Measurements from ENCODE around the gene IGSF8.

Gene IGSF8, protein sequence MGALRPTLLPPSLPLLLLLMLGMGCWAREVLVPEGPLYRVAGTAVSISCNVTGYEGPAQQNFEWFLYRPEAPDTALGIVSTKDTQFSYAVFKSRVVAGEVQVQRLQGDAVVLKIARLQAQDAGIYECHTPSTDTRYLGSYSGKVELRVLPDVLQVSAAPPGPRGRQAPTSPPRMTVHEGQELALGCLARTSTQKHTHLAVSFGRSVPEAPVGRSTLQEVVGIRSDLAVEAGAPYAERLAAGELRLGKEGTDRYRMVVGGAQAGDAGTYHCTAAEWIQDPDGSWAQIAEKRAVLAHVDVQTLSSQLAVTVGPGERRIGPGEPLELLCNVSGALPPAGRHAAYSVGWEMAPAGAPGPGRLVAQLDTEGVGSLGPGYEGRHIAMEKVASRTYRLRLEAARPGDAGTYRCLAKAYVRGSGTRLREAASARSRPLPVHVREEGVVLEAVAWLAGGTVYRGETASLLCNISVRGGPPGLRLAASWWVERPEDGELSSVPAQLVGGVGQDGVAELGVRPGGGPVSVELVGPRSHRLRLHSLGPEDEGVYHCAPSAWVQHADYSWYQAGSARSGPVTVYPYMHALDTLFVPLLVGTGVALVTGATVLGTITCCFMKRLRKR

DNA sequence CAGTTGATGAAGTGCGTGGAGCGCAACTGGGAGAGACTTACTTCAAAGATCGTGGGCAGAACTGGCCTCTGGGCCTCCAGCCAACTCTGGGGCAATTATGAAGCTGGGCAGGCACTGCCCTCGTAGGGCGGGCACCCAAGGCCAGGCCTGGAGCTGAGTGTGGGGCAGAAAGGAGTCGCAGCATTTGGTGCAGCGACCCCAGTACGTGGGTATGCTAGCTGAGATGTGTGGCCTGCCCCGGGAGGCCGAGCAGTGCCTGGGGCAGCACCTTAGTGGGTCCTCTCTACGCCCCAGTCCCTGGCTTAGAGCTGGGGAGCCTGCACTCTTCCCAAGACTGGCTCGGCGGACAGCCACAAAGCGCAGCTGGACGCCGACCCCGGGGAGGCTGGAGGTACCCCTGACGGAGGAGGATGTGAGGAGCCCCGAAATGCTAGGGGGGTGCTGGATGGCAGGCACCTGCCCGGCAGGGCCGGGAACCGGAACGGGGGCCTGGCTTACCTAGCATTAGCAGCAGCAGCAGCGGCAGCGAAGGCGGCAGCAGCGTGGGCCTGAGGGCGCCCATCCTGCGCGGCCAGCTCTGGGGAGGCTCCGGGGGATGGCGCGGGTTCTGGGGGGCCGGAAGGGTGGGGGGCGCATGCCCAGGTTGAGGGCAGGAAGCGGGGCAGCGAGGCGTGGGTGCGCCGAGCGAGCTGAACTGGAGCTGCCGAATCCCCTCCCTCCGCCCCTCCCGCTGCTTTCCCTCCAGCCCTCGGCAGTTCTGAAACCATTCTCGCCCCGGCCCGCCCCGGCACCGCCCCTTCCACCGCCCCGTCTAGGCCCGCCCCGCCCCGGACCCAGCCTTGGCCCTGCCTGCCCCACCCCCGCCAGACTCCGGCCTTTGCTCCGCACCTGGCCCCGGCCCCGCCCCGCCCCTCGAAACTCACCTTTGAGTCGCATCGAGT, at the start of gene IGSF8:
IGSF8 (minus strand) TSS at position 709 of the 941 bp plus-strand sequence; CDS start at position 562, 147 bp downstream.
- DNase-seq (ENCODE audit: low read depth) = no peak

DNA sequence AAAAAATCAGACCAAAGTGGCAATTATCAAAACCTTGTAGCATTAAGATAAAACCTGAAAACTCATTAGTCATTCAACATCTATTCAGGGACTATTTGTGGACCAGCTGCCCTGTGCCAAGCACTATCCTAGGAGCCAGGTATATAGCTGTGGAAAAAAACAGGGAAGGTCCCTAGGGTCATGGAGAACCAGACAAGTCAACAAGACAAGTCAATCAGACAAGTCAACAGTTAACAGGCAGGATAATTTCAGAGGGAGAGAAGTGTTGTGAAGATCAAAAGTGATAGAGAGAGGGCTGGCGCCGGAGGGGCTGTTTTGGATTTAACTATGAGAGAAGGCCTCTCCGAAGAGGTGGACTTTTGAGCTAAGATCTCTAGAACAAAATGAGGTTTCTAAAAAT, 49.7 kb upstream of the IGSF8 start:
- DNase-seq (ENCODE audit: low read depth) = no peak

DNA sequence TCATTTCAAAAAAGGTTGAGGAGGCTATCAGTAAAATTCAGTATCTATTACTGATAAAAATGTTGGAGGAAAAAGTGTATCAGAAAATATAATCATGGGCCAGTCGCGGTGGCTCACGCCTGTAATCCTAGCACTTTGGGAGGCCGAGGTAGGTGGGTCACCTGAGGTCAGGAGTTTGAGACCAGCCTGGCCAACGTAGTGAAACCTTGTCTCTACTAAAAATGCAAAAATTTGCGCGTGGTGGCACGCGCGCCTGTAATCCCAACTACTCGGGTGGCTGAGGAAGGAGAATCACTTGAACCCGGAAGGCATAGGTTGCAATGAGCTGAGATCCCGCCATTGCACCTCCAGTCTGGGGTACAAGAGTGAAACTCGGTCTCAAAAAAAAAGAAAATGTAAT, 47.7 kb upstream of the IGSF8 start:
- DNase-seq (ENCODE audit: low read depth) = no peak

DNA sequence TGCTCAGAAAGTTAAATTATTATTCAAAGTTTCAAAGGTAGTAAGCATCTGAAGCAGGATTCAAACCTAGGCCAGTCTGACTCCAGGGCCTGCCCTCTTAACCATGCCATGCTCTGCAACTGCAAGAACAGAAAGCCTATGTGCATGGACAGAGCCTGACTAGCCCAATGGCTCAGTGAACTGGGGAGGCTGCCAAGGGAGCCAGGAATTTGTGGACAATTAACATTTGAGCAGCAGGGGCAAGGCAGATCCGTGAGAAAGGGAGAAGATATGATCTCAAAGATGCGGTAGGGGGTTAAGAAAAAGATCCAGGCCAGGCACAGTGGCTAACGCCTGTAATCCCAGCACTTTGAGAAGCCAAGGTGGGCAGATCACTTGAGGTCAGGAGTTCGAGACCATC, 46.5 kb upstream of the IGSF8 start:
- DNase-seq (ENCODE audit: low read depth) = no peak

DNA sequence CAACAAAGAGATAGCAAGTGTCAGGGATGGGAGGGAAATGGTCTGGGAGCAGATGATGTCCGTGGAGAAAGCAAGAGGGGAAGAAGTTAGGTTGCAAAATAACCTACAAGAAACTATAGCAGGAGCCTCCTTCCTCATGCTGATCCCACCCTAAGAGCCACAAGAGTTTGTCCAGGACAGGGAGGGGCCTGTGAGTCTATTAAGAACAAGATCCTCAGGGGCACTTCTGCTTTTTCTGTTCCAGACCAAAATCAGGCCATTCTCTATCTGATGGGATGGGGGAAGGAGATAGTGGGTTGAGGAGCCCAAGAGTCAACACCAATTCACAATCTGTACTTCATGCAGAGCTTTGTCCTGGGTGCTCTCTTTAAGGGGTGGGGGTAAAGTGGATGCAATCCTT, 45.3 kb upstream of the IGSF8 start:
- DNase-seq (ENCODE audit: low read depth) = no peak

DNA sequence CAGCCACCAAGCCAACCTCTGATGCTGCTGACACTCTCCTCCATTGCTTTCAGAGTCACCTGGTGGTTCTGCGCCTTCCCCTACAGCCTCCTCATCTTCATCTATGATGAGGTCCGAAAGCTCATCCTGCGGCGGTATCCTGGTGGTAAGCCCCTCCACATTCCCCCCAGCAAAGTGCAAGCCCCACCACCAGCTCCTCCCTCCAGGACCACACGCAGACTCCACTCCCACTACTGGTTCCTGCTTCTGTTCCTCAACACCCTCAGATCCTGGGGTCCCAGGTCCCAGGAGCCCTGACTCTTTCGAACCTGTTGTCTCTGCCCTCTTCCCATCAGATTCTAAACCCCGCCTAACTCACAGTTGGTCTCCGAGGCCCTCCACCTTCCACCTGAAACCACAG, 41.4 kb upstream of the IGSF8 start:
- DNase-seq (ENCODE audit: low read depth) = no peak

DNA sequence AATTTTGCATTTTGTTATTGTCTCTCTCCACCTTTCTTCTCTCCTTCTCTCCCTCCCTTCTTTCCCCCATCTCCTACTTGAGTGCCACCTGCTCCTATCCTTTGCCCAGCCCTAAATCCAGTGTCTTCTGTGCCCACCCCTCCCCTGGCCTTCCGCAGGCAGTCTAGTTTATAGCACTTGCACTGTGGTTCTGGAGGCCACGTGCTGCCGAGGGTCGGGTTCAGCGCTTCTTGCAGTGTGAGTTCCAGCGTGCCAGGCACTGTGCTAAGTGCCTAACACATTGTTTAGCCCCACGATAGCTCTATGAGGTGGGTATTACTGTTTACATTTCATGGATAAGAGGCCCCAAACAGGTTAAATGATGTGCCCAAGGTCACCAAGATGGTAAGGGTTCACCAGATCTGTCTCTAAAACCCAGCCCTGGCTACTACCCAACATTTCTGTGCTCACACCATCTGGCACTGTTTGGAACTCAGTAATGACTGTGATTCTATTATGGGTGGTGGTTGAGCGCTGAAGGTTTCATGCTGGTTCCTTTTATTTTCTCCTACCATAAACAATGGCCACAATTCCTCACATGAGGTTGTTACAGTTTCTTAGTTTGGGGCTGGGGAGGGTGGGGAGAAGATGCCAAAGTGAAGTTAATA, 38.9 kb upstream of the IGSF8 start:
- DNase-seq (ENCODE audit: low read depth) = no peak

DNA sequence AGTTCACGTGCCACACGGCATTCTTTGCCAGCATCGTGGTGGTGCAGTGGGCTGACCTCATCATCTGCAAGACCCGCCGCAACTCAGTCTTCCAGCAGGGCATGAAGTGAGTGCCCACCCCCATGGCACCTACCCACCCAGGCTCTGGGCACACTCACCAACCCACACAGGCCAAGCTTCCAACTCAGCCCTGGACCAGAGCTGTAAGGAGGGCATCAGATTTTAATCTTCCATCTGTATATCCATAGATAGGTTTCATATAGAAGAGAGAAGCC, 38.4 kb upstream of the IGSF8 start:
- no peak for DNase-seq (ENCODE audit: low read depth)

DNA sequence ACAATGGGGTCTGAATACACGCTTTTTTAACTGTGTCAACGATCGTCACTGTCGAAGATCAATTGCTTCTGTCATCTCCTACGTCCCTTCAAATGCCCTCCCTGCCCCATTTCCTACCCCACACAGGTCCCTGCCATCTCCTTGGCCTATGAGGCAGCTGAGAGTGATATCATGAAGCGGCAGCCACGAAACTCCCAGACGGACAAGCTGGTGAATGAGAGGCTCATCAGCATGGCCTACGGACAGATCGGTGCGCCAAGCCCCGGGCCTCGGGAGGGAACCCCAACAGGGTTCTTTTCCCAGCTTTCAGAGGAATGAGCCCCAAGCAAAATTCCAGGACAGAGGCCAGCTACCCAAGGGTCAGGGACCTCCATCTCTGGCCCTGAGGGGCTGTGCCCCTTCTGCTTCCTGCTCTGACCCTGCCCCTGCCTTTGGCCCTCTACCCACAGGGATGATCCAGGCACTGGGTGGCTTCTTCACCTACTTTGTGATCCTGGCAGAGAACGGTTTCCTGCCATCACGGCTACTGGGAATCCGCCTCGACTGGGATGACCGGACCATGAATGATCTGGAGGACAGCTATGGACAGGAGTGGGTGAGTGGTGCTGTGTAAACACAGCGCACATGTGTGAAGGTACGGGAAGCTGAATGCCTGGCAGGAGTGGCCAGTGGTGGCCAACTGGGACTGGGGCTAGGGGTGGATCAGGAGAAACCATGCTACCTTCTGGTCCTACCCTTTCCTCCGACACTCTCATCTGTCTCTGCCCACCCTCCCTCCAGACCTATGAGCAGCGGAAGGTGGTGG, 37.9 kb upstream of the IGSF8 start:
- DNase-seq (ENCODE audit: low read depth) = no peak

DNA sequence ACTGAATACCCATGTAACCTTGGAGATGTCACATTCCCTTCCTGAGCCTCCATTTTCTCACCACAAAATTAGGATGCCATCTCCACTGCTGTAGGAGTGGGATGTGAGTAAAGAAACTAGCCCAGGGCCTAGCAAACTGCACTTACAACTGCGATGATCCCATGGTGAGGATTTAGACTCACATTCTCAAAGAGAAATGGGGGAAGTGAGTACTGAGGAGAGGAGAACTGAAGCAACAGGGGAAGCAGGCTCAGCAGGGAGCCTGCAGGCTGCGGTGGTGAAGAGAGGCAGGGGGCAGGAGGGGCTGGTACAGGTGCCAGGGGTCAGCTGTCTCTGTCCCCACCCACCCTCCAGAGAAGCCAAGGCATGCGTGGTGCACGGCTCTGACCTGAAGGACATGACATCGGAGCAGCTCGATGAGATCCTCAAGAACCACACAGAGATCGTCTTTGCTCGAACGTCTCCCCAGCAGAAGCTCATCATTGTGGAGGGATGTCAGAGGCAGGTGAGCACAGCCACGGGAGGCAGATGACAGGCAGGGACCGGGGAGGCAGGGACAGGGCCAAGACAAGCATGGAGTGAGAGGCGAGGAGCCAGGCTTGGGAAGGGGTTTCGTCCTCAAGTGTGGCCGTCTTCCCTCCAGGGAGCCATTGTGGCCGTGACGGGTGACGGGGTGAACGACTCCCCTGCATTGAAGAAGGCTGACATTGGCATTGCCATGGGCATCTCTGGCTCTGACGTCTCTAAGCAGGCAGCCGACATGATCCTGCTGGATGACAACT, 36.6 kb upstream of the IGSF8 start:
- no peak for DNase-seq (ENCODE audit: low read depth)

DNA sequence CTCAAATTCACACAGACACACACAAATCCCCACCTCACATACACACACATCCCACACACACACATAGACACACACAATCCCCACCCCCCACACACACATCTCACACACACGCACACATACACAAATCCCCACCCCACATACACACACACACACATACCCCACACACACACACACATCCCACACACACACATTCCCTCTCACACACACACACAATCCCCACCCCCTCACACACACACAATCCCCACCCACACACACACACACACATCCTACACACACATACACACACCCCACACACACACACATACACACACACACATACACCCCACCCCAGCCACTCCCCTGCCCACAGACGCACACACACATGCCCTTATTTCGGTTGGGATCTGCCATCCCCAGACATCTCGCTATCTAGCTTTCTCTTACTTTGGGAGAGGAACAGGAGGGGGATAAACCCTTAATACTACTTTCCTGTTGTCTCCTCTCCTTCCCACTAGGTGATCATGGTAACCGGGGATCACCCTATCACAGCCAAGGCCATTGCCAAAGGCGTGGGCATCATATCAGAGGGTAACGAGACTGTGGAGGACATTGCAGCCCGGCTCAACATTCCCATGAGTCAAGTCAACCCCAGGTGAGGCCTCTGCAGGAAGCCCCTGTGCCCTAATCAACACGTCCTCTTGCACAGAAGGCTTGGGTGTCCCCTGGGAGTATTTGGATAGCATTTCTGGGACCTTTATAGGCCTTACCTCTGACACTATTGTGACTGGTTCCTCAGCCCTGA, 35.8 kb upstream of the IGSF8 start:
- DNase-seq (ENCODE audit: low read depth) = no peak

DNA sequence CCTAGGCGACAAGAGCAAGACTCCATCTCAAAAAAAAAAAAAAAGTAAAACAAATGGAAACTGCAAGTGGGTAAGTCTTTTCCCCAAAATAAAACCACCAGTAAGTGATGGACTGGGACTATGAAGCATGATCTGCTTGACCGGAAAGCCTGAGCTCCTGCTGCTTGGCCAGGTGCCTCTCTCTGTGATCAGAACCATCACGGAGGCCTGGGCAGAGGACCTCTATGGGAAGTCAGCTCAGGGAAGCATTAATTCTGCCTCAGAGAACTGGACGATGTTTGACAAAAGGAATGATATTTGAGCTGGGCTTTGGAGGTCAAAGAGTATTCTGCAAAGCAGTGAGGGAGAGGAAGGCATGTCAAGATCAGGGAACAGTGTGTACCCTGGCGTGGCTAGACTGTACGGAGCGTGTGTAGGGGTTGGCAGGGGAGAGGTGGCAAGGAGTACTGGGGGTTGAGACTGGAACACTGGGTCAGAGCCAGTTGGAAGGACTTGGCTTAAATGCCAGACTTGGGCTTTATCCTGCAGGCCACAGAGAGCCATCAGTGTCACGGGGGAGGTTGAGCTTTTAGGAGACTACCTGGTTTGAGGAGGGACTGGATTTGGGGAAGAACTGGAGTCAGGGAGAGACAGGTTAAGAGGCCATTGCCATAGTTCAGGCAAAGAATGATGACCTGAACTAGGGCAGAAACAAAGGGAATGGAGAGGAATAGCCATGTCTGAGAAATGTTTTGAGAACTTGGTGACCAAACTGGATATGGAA, 33.6 kb upstream of the IGSF8 start:
- no peak for DNase-seq (ENCODE audit: low read depth)

DNA sequence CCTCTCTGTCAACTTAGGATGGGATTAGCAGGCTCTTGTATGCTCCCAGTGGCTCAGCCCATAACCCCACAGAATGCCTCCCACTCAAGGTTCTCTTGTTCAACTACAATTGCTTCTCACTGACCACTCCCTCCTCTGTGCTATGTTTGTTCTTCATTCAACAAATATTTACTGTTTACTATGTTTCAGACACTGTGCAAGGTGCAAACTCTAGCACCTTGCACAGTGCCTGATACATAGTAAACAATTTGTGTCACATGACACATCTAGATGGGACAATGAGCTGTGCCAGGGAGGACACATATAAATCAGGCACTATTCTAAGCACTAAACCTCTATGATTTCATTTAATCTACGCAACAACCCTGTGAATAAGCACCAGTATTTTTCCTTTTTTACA, 32.5 kb upstream of the IGSF8 start:
- no peak for DNase-seq (ENCODE audit: low read depth)

DNA sequence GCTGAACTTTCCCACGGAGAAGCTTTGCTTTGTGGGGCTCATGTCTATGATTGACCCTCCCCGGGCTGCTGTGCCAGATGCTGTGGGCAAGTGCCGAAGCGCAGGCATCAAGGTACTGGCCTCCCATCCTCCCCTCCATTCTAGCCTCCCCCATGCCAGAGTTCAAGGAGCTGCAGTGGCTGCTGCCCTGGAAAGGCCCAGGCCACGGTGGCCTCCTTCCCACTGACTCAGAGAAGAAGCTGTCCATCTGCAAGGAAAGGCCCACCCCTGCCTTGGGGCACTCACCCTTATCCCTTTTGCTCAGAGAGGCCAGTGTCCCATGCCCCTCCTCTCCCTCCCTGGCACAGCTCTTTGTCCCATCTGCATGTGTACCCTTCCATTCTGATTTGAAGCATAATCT, 32.1 kb upstream of the IGSF8 start:
- no peak for DNase-seq (ENCODE audit: low read depth)

DNA sequence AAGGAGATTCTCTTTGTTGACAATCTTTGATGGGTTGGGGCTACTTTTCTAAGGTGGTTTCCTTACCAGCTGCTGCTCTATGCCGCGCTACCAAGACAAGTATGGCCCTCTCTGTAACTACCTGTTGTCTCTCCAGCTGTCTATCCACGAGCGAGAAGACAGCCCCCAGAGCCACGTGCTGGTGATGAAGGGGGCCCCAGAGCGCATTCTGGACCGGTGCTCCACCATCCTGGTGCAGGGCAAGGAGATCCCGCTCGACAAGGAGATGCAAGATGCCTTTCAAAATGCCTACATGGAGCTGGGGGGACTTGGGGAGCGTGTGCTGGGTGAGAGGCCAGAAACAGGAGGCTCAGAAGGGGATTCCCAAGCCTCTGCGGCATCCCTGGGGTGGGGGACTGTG, 31.5 kb upstream of the IGSF8 start:
- DNase-seq (ENCODE audit: low read depth) = no peak

DNA sequence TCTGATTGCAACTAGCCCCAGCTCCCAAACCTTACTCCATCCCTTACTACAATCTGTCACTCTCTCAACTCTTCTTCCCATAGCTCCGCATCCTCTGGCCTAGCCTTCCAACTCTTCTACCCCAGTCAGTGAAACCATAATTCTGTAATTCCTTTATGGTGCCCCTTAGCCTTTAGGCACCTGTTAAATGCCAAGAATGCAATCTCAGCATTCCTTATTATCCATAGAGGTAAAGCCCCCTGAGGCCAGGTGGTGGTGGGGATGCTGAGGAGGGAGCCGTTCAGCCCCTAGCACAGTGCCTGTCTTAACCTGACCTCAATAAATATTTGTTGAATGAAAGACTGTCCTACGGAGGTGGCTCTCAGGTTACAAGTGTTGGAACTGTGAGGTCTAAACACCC, 31.1 kb upstream of the IGSF8 start:
- no peak for DNase-seq (ENCODE audit: low read depth)

DNA sequence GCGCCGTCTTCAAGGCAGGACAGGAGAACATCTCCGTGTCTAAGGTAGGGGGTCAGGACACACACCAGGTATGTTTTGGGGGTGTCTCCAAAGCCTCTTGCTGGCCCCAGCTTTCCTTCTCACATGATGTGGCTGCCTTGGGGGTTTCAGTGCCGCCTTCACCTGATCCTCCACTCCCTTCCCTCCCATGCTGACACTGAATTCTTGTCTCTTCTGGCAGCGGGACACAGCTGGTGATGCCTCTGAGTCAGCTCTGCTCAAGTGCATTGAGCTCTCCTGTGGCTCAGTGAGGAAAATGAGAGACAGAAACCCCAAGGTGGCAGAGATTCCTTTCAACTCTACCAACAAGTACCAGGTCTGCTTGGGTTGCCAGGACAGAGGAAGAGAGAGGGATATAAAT, 30.6 kb upstream of the IGSF8 start:
- DNase-seq (ENCODE audit: low read depth) = no peak

DNA sequence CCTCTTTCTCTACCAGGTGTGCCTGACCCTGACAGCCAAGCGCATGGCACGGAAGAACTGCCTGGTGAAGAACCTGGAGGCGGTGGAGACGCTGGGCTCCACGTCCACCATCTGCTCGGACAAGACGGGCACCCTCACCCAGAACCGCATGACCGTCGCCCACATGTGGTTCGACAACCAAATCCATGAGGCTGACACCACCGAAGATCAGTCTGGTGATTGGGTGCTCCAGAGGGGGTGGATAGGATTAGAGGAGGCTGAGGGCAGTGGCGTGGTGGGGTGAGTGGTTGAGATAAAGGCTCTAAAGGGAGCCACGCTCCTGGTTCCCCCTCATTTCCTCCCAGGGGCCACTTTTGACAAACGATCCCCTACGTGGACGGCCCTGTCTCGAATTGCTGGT, 30.2 kb upstream of the IGSF8 start:
- no peak for DNase-seq (ENCODE audit: low read depth)

DNA sequence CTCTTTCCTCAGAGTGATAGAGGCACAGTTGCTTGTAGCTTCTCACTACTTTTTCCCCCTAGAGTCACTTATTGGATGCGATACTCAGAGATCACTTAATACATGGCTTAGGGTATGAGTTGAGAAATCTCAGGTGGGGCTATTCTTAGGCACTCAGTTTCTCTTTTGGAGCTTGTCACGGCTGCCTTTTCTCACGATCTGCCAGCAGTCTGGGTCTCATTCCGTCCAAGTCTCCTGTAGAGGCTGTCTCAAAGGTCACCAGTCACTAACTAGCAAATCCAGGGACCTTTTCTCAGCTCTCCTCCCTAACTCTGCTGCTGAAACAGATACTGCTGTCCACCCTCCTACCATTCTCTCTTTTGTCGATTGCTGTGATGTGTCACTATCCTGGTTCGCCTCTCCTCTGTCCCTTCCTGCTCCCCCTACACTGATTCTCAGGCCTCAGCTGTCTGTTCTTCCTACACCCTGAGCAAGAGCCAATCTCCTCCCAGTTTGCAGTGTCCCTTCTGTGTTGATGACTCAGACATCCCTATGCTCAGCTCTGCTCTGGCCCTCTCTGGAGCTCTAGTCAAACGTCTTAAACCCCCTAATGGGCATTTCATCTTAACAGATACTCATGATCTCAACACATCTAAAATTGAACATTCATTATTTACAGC, 29.6 kb upstream of the IGSF8 start:
- no peak for DNase-seq (ENCODE audit: low read depth)
